ENCODE data around the gene P3H2. TPM values are rescaled to one million over a fixed set of nuclear protein-coding genes. Genes with fewer than 3 reads are reported as not detected.

P3H2 gene
- total and polyA plus RNA-seq, 2 experiments from 2014 or later: 56.7 to 56.8 TPM

DNA sequence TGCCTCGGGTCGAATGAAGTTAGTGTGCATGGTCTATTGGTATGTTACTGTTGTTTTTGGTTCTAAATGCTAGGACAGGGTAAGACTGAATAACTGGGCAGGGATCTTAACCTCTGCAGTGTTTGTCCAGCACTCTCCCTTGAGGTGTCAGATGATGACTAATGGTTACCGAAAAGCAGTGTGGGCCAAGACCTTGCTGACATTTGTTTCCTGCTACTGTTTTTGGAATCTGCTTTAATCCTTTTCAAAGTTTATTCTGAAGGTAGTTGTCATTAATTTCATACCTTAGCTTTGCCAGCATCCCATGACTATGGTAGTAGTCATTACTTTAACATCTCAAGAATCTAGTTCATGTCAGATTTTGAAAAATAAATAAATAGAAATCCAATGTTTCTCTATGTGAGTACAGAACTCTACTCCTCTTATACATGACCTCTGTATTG, 117.0 kb downstream of the P3H2 start:
- no peak overlapping the region for H3K4me3 ChIP-seq
- no peaks in the 10 kb centered on the region for H3K36me3 ChIP-seq
- H3K27me3 ChIP-seq: no peaks in the 10 kb centered on the region
- H3K9me3 ChIP-seq (ENCODE audit: low read depth): no peaks in the 10 kb centered on the region
- H3K4me1 ChIP-seq (ENCODE audit: low read depth): peaks cover 62% of the 10 kb centered on the region
- no peak for TF ChIP-seq CTCF (IDR thresholded peaks at IDR 0.05; ENCODE audit: low read depth, low read length)
- peak in 1 of 2 donors; percentile 61 for DNase-seq (ENCODE audit: low read depth in 1 of 2, low spot score in 1 of 2)
- H3K27ac ChIP-seq: peak overlapping the region; percentile 53

DNA sequence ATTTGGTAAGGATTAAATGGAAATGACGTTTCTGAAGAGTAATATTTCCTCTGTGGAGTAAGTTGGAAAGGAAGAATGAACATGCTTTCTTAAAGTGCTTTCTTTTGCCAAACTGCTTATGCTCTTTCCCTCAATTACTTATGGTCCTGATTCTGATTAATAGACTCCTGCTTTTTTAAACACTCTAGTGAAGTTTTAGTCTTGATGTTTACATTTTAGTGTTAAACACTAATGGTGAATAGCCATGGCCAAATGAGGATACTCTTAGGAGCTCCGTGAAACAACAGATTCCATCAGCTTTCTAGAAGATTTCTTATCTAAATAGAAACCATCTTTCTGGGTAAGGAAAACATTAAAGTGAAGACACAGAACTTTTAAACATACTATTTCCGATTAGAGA, 117.6 kb downstream of the P3H2 start:
- peak overlapping the region; percentile 53 for H3K27ac ChIP-seq
- DNase-seq (ENCODE audit: low read depth in 1 of 2, low spot score in 1 of 2): no peak
- no peak overlapping the region for H3K4me3 ChIP-seq
- no peaks in the 10 kb centered on the region for H3K36me3 ChIP-seq
- TF ChIP-seq CTCF (IDR thresholded peaks at IDR 0.05; ENCODE audit: low read depth, low read length): no peak
- H3K9me3 ChIP-seq (ENCODE audit: low read depth): no peaks in the 10 kb centered on the region
- H3K27me3 ChIP-seq: no peaks in the 10 kb centered on the region
- peaks cover 56% of the 10 kb centered on the region for H3K4me1 ChIP-seq (ENCODE audit: low read depth)

- peaks cover 44% of the 10 kb centered on the region for H3K4me1 ChIP-seq (ENCODE audit: low read depth)
- H3K27me3 ChIP-seq: no peaks in the 10 kb centered on the region
- no peak overlapping the region for H3K4me3 ChIP-seq
- H3K9me3 ChIP-seq (ENCODE audit: low read depth): no peaks in the 10 kb centered on the region
- DNase-seq (ENCODE audit: low read depth in 1 of 2, low spot score in 1 of 2): no peak
- H3K36me3 ChIP-seq: no peaks in the 10 kb centered on the region
- TF ChIP-seq CTCF (IDR thresholded peaks at IDR 0.05; ENCODE audit: low read depth, low read length): no peak
- H3K27ac ChIP-seq: no peak overlapping the region
Measured at GRCh38 chr3:190001426-190001825, 119.3 kb downstream of the P3H2 start.

DNA sequence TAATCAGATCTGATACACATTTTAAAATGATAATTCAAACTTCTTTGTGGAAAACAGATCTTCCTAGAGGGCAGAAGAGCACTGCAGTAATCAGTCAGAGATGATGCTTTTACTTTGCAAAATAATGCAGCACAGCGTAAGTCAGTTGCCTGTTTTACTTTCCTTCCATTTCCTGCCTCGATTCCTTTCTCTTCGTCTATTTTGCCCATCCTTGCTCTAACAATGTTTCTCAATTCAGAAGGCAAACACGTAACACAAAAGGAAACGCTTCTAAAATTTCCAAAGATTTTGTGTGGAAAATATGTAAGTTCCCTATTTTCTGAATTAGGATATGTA, 119.9 kb downstream of the P3H2 start:
- TF ChIP-seq CTCF (IDR thresholded peaks at IDR 0.05; ENCODE audit: low read depth, low read length): no peak

GRCh38 chr3:190000187-190000860, 120.4 kb downstream of the P3H2 start:
- Histone ChIP-seq H3K9me3 (ENCODE audit: low read depth) (no peaks in the 10 kb centered on the region), H3K4me1 (ENCODE audit: low read depth) (peaks cover 34% of the 10 kb centered on the region), H3K27me3 (no peaks in the 10 kb centered on the region), H3K27ac (peak overlapping the region; percentile 17), H3K4me3 (no peak overlapping the region), H3K36me3 (no peaks in the 10 kb centered on the region)
- no peak for TF ChIP-seq CTCF (IDR thresholded peaks at IDR 0.05; ENCODE audit: low read depth, low read length)
- no peak for DNase-seq (ENCODE audit: low read depth in 1 of 2, low spot score in 1 of 2)

More for the DNA sequence above, 119.9 kb downstream of the P3H2 start:
- DNase-seq (ENCODE audit: low read depth in 1 of 2, low spot score in 1 of 2): no peak
- Histone ChIP-seq H3K4me1 (ENCODE audit: low read depth) (peaks cover 39% of the 10 kb centered on the region), H3K4me3 (no peak overlapping the region), H3K27me3 (no peaks in the 10 kb centered on the region), H3K36me3 (no peaks in the 10 kb centered on the region), H3K9me3 (ENCODE audit: low read depth) (no peaks in the 10 kb centered on the region), H3K27ac (peak overlapping the region; percentile 17)

Data from cardiac muscle cell (in vitro differentiated cells and primary cell).